PC-9 (cell line): ENCODE measurements around the gene CFAP119.

ENCODE experiments used
- EZH2 ChIP-seq: fragments of 200-600 bp; sonication (generic); IDR thresholded peaks from 2 replicates; pipeline ENCODE4 v1.8.0; 2017; ENCODE audit warnings: antibody characterized with exemption, low read depth
- TF ChIP-seq, protein P1 (sequence below): fragments of 200-600 bp; sonication (generic); conservative IDR thresholded peaks from 2 replicates; pipeline ENCODE4 v1.6.1; 2017; ENCODE audit warnings: mixed run types, antibody characterized with exemption, mild to moderate bottlenecking, moderate library complexity

DNA sequence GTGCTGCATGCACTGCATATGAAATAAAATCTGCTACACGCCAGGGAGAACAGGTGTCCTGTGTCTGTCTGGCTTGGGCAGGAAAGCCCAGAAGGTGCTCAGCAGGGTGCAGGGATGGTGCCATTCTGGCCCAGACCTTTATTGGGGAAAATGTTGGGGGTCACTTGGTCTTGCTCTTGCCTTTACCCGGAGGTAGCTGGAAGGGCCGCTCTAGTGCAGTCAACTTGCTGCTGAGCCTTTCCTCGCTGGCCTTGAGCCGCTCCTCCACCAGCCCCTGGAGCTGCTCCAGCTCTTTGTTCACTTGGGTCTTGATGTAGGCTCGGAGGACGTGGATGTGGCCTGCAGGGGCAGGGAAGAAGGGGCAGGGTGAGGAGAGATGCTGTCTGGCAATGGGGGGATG lies 4.5 kb downstream of the CFAP119 start:
- TF ChIP-seq EZH2: no peak
- TF ChIP-seq, protein P1, sequence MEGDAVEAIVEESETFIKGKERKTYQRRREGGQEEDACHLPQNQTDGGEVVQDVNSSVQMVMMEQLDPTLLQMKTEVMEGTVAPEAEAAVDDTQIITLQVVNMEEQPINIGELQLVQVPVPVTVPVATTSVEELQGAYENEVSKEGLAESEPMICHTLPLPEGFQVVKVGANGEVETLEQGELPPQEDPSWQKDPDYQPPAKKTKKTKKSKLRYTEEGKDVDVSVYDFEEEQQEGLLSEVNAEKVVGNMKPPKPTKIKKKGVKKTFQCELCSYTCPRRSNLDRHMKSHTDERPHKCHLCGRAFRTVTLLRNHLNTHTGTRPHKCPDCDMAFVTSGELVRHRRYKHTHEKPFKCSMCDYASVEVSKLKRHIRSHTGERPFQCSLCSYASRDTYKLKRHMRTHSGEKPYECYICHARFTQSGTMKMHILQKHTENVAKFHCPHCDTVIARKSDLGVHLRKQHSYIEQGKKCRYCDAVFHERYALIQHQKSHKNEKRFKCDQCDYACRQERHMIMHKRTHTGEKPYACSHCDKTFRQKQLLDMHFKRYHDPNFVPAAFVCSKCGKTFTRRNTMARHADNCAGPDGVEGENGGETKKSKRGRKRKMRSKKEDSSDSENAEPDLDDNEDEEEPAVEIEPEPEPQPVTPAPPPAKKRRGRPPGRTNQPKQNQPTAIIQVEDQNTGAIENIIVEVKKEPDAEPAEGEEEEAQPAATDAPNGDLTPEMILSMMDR: no peak
